ENCODE data around the gene PPDPF. TPM values are rescaled to one million over a fixed set of nuclear protein-coding genes. Genes with fewer than 3 reads are reported as not detected.

The PPDPF gene
- polyA plus RNA-seq, 3 donors = 13.4 to 39.9 (median 26.1) TPM

DNA sequence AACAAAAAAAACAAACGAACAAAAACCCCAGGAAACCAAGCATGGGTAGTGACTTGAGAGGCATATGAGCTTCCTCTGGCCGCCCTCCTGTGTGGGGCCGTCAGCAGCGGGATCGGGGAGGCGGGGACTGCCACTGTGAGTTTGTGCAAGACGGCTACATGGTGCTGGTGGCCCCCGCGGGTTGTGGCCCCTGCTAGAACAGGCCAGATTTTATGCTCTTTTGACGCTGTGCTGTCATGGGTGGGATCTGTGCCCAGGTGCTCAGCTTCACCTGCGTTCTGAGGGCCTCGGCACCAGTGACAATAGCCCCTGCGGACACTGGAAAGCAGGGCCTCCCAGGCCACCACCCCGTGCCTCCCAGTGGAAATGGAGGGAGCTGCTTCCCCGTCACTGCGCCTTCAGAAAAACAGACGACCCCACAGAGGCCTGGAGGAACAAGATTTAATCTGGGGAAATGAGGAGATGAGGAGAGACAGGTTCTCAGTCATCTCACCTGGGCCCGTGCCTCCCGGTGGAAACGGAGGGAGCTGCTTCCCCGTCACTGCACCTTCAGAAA, 43.4 kb upstream of the PPDPF start:
- Histone ChIP-seq H3K79me2 (ENCODE audit: insufficient read depth, low read length) (no peaks in the 10 kb centered on the region), H3K27me3 (ENCODE audit: control insufficient read depth in 2 of 2, insufficient read depth in 2 of 2, low read length in 2 of 2) (peaks cover 6 to 36% of the 10 kb centered on the region in 2 donors), H3K36me3 (replicated peaks in 1 of 2; ENCODE audit: control insufficient read depth in 1 of 2, insufficient read depth in 2 of 2, low read length in 2 of 2) (no peaks in the 10 kb centered on the region), H2AFZ (ENCODE audit: insufficient read depth, low read depth, low read length, poor library complexity, severe bottlenecking) (no peak overlapping the region), H3K4me1 (ENCODE audit: control insufficient read depth in 1 of 2, insufficient read depth in 2 of 2, low read length in 2 of 2) (no peaks in the 10 kb centered on the region), H3K4me2 (replicated peaks; ENCODE audit: extremely low read depth, low read length, poor library complexity, severe bottlenecking) (no peak overlapping the region), H3K9me3 (replicated peaks in 1 of 2; ENCODE audit: control insufficient read depth in 1 of 2, insufficient read depth in 1 of 2, low read length in 2 of 2) (no peaks in the 10 kb centered on the region), H4K20me1 (ENCODE audit: insufficient read depth, low read length) (no peaks in the 10 kb centered on the region), H3K9ac (ENCODE audit: insufficient read depth, low read length, poor library complexity, severe bottlenecking) (no peak overlapping the region), H3K27ac (ENCODE audit: low read depth in 1 of 2, low read length in 2 of 2) (no peak overlapping the region), H3K4me3 (replicated peaks in 1 of 3; ENCODE audit: low read depth in 2 of 3, low read length in 3 of 3) (no peak overlapping the region)
- no peak for DNase-seq
- H3K27me3 Mint-ChIP-seq (ENCODE audit: low read depth in 3 of 3) = peaks cover 46 to 53% (median 51%) of the 10 kb centered on the region in 3 donors
- no peaks in the 10 kb centered on the region for H3K4me1 Mint-ChIP-seq
- H3K4me3 Mint-ChIP-seq = peak overlapping the region in 1 of 2 donors; percentile 18
- H3K36me3 Mint-ChIP-seq = no peaks in the 10 kb centered on the region
- intact Hi-C loops (cut with micrococcal nuclease) = no loop called here
- TF ChIP-seq, protein P1, sequence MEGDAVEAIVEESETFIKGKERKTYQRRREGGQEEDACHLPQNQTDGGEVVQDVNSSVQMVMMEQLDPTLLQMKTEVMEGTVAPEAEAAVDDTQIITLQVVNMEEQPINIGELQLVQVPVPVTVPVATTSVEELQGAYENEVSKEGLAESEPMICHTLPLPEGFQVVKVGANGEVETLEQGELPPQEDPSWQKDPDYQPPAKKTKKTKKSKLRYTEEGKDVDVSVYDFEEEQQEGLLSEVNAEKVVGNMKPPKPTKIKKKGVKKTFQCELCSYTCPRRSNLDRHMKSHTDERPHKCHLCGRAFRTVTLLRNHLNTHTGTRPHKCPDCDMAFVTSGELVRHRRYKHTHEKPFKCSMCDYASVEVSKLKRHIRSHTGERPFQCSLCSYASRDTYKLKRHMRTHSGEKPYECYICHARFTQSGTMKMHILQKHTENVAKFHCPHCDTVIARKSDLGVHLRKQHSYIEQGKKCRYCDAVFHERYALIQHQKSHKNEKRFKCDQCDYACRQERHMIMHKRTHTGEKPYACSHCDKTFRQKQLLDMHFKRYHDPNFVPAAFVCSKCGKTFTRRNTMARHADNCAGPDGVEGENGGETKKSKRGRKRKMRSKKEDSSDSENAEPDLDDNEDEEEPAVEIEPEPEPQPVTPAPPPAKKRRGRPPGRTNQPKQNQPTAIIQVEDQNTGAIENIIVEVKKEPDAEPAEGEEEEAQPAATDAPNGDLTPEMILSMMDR (IDR thresholded peaks at IDR 0.05) = no peak
- no peak overlapping the region for H3K27ac Mint-ChIP-seq
- WGBS (ENCODE audit: insufficient coverage) = 52% methylated on average over 14 of the region's 21 CpGs
- H3K9me3 Mint-ChIP-seq = peaks cover 0 to 5% (median 0%) of the 10 kb centered on the region in 7 donors

DNA sequence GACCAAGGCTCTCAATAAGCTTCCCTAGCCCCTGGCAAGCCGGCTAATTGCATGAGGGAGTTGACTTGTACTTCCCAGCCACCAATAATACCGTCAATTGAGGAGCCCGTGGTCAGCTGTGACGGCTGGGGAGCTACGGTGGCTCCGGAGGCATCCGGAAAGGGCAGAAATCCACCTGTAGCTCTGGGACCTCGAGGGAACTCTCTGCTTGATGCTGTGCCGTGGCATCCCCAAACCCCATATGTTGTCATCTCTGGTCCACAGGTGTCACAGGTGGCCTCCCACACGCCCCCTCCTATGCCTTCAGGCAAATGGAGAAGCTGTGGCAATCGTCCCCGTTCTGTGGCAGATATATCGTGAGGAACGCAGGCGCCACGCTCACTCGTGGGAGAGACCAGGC, 42.6 kb upstream of the PPDPF start:
- no peak overlapping the region for H3K4me3 Mint-ChIP-seq
- H3K36me3 Mint-ChIP-seq = no peaks in the 10 kb centered on the region
- no peaks in the 10 kb centered on the region for H3K4me1 ChIP-seq (ENCODE audit: control insufficient read depth in 1 of 2, insufficient read depth in 2 of 2, low read length in 2 of 2)
- DNase-seq = no peak
- TF ChIP-seq, protein P1 (IDR thresholded peaks at IDR 0.05) = no peak
- H3K9me3 Mint-ChIP-seq = peaks cover 0 to 5% (median 0%) of the 10 kb centered on the region in 7 donors
- H3K9ac ChIP-seq (ENCODE audit: insufficient read depth, low read length, poor library complexity, severe bottlenecking) = no peak overlapping the region
- peaks cover 6 to 35% of the 10 kb centered on the region in 2 donors for H3K27me3 ChIP-seq (ENCODE audit: control insufficient read depth in 2 of 2, insufficient read depth in 2 of 2, low read length in 2 of 2)
- H3K79me2 ChIP-seq (ENCODE audit: insufficient read depth, low read length) = no peaks in the 10 kb centered on the region
- no peaks in the 10 kb centered on the region for H4K20me1 ChIP-seq (ENCODE audit: insufficient read depth, low read length)
- peaks cover 51 to 55% (median 52%) of the 10 kb centered on the region in 3 donors for H3K27me3 Mint-ChIP-seq (ENCODE audit: low read depth in 3 of 3)
- H2AFZ ChIP-seq (ENCODE audit: insufficient read depth, low read depth, low read length, poor library complexity, severe bottlenecking) = no peak overlapping the region
- peak overlapping the region in 1 of 7 donors; percentile 48 for H3K27ac Mint-ChIP-seq
- intact Hi-C loops (cut with micrococcal nuclease) = no loop called here
- no peaks in the 10 kb centered on the region for H3K9me3 ChIP-seq (replicated peaks in 1 of 2; ENCODE audit: control insufficient read depth in 1 of 2, insufficient read depth in 1 of 2, low read length in 2 of 2)
- H3K4me2 ChIP-seq (replicated peaks; ENCODE audit: extremely low read depth, low read length, poor library complexity, severe bottlenecking) = no peak overlapping the region
- no peaks in the 10 kb centered on the region for H3K36me3 ChIP-seq (replicated peaks in 1 of 2; ENCODE audit: control insufficient read depth in 1 of 2, insufficient read depth in 2 of 2, low read length in 2 of 2)
- H3K4me1 Mint-ChIP-seq = no peaks in the 10 kb centered on the region
- H3K27ac ChIP-seq (ENCODE audit: low read depth in 1 of 2, low read length in 2 of 2) = no peak overlapping the region
- WGBS (ENCODE audit: insufficient coverage) = 75% methylated on average over 17 of the region's 17 CpGs
- no peak overlapping the region for H3K4me3 ChIP-seq (replicated peaks in 1 of 3; ENCODE audit: low read depth in 2 of 3, low read length in 3 of 3)
